Activated T-cell treated with anti-CD3 and anti-CD28 coated beads for 24 hours (primary cell): ENCODE measurements around the gene NXN.
"Not testable (repeated sequence)": the region's sequence is repeated elsewhere in the genome, so short reads cannot be mapped to it uniquely, and the experiment has no call there.

ENCODE experiments used
- DNase-seq: peaks from one replicate; pipeline ENCODE4 v3.0.0-alpha.2; 2020; ENCODE audit warnings: low read depth

NXN gene

GRCh38 chr17:1006054-1006453 lies 26.5 kb upstream of the NXN start:
- no peak for DNase-seq

- DNase-seq = no peak
Measured at GRCh38 chr17:1005361-1005946, 25.9 kb upstream of the NXN start.

GRCh38 chr17:1004769-1005295 lies 25.3 kb upstream of the NXN start:
- no peak for DNase-seq

- DNase-seq = no peak
Measured at GRCh38 chr17:1003972-1004768, 24.6 kb upstream of the NXN start.

GRCh38 chr17:1003633-1003971 lies 24.0 kb upstream of the NXN start:
- no peak for DNase-seq

- DNase-seq = no peak
Measured at GRCh38 chr17:1002771-1003555, 23.4 kb upstream of the NXN start.

- no peak for DNase-seq
Measured at GRCh38 chr17:1002412-1002753, 22.8 kb upstream of the NXN start.

GRCh38 chr17:1001640-1002411 lies 22.2 kb upstream of the NXN start:
- DNase-seq = no peak

- DNase-seq = no peak
Measured at GRCh38 chr17:1000597-1001461, 21.3 kb upstream of the NXN start.

GRCh38 chr17:998111-998510 lies 18.5 kb upstream of the NXN start:
- DNase-seq = no peak

GRCh38 chr17:996554-997344 lies 17.2 kb upstream of the NXN start, which contains the start of gene TIMM22:
TIMM22 (plus strand) TSS chr17:997129; CDS start chr17:997143, 14 bp downstream.
- DNase-seq = peak; percentile 88

- not testable (repeated sequence) for DNase-seq
Measured at GRCh38 chr17:995324-995723, 15.7 kb upstream of the NXN start.

GRCh38 chr17:992933-993332 lies 13.4 kb upstream of the NXN start:
- no peak for DNase-seq

- DNase-seq = no peak
Measured at GRCh38 chr17:988561-988960, 9.0 kb upstream of the NXN start.

- DNase-seq = no peak
Measured at GRCh38 chr17:987931-988330, 8.4 kb upstream of the NXN start.

GRCh38 chr17:986322-986929 lies 6.8 kb upstream of the NXN start:
- DNase-seq = no peak

- no peak for DNase-seq
Measured at GRCh38 chr17:983921-984320, 4.3 kb upstream of the NXN start.

GRCh38 chr17:981292-981658 lies 1.7 kb upstream of the NXN start:
- DNase-seq = no peak

- peak; percentile 72 for DNase-seq
Measured at GRCh38 chr17:980406-981291, 1.1 kb upstream of the NXN start.
